Transverse colon (tissue), 4 donors: Measurements from ENCODE around the gene MGAT1. TPM values are rescaled to one million over a fixed set of nuclear protein-coding genes. Genes with fewer than 3 reads are reported as not detected.

Experiments used
- DNase-seq: peaks from one replicate; pipeline ENCODE4 v3.0.0-alpha.2; 2019
- H3K27ac ChIP-seq, 4 donors: fragments of 200-600 bp; sonication (generic); 2 replicates each; pipeline ENCODE4 v1.5.1; 2016 to 2018; ENCODE audit warnings: inconsistent platforms in 4 of 4
- H3K27me3 ChIP-seq: fragments of 200-600 bp; sonication (generic); 2 replicates; pipeline ENCODE4 v1.5.1; 2017; ENCODE audit warnings: inconsistent platforms
- H3K36me3 ChIP-seq, 4 donors: fragments of 200-600 bp; sonication (generic); 2 replicates each; pipeline ENCODE4 v1.5.1; 2017 to 2019; ENCODE audit warnings: inconsistent platforms in 4 of 4
- H3K4me1 ChIP-seq, 4 donors: fragments of 200-600 bp; sonication (generic); 2 replicates each; pipeline ENCODE4 v1.5.1; 2017 to 2020; ENCODE audit warnings: inconsistent platforms in 4 of 4
- H3K4me3 ChIP-seq, 4 donors: fragments of 200-600 bp; sonication (generic); 1 replicate in 1 of 4; 2 replicates in 3 of 4; pipeline versions ENCODE4 v1.5.1 to v1.6.1; 2017 to 2019; ENCODE audit warnings: inconsistent platforms in 4 of 4
- H3K9me3 ChIP-seq, 2 donors: fragments of 200-600 bp; sonication (generic); 2 replicates each; pipeline ENCODE4 v1.5.1; 2017 to 2019; ENCODE audit warnings: inconsistent platforms in 2 of 2
- EP300 ChIP-seq: sonication (generic); formaldehyde crosslinking; IDR thresholded peaks from one replicate; pipeline ENCODE4 v1.6.1; 2017; ENCODE audit warnings: antibody characterized with exemption, low read depth
- POLR2A ChIP-seq: fragments of 450-650 bp; IDR thresholded peaks from one replicate; pipeline ENCODE4 v1.6.1; 2016; ENCODE audit warnings: antibody characterized with exemption, mild to moderate bottlenecking, moderate library complexity
- POLR2AphosphoS5 ChIP-seq, 3 donors: sonication (generic); formaldehyde crosslinking; IDR thresholded peaks; one replicate each; pipeline ENCODE4 v1.6.1; 2016; ENCODE audit warnings: antibody characterized with exemption in 3 of 3
- WGBS, 2 donors: methylation state at CpG; one replicate each; pipeline ENCODE4 v1.1.5; 2018; ENCODE audit warnings: low coverage in 1 of 2; 5-methylcytosine and 5-hydroxymethylcytosine counted together
- in situ Hi-C, 4 donors: fragments of 200-750 bp; cut with MboI; loops; one replicate each; pipeline versions ENCODE4 v1.15.0 to v1.15.1; 2017; ENCODE audit warnings: low sequenced_read_pairs in 3 of 4, low pct_ligation_motif_present in 1 of 4, low pct_unique_long_range_greater_than_20kb in 1 of 4
- intact Hi-C: fragments of 100-400 bp; cut with DNase I; formaldehyde crosslinking; loops from one replicate; pipeline ENCODE4 v1.15.1; 2023; ENCODE audit warnings: low total_unique reads
- total RNA-seq, 4 donors: library from RNA; depleted of rRNA; stranded (reverse); fragments of >200 nt; gene quantifications; one replicate each; pipeline ENCODE4 v1.1.0, GENCODE V29; 2016
- TF ChIP-seq, protein P1 (sequence below), 5 experiments: fragments of 200-600 bp in 3 of 5; fragments of 450-650 bp in 2 of 5; sonication (generic) in 3 of 5; IDR thresholded peaks; 1 replicate in 2 of 5; 2 replicates in 3 of 5; pipeline ENCODE4 v1.5.1; 2016 to 2017; ENCODE audit warnings: antibody characterized with exemption in 5 of 5, inconsistent platforms in 3 of 5, mild to moderate bottlenecking in 2 of 5, moderate library complexity in 1 of 5

Gene MGAT1
- total RNA-seq, 4 donors from 2014 or later, result 98.5 to 131 (median 114) TPM

GRCh38 chr5:180776376-180776775, 26.2 kb downstream of the MGAT1 start:
- in situ Hi-C loops (no loop called here), intact Hi-C loops (no loop called here)
- Histone ChIP-seq H3K4me1 (no peaks in the 10 kb centered on the region), H3K27ac (no peak overlapping the region), H3K4me3 (no peak overlapping the region), H3K36me3 (no peaks in the 10 kb centered on the region), H3K27me3 (no peaks in the 10 kb centered on the region), H3K9me3 (peaks cover 0 to 5% of the 10 kb centered on the region in 2 donors)
- WGBS, 2 donors, result 95 to 100% methylated on average over 1 of the region's 1 CpG
- TF ChIP-seq, protein P1, sequence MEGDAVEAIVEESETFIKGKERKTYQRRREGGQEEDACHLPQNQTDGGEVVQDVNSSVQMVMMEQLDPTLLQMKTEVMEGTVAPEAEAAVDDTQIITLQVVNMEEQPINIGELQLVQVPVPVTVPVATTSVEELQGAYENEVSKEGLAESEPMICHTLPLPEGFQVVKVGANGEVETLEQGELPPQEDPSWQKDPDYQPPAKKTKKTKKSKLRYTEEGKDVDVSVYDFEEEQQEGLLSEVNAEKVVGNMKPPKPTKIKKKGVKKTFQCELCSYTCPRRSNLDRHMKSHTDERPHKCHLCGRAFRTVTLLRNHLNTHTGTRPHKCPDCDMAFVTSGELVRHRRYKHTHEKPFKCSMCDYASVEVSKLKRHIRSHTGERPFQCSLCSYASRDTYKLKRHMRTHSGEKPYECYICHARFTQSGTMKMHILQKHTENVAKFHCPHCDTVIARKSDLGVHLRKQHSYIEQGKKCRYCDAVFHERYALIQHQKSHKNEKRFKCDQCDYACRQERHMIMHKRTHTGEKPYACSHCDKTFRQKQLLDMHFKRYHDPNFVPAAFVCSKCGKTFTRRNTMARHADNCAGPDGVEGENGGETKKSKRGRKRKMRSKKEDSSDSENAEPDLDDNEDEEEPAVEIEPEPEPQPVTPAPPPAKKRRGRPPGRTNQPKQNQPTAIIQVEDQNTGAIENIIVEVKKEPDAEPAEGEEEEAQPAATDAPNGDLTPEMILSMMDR (IDR thresholded peaks at IDR 0.05), result no peak
- TF ChIP-seq POLR2AphosphoS5 (IDR thresholded peaks at IDR 0.05) (no peak), EP300 (no peak), POLR2A (no peak)
- DNase-seq, result no peak

GRCh38 chr5:180775624-180776023, 27.0 kb downstream of the MGAT1 start:
- no peak overlapping the region for H3K27ac ChIP-seq
- no peaks in the 10 kb centered on the region for H3K36me3 ChIP-seq
- H3K4me1 ChIP-seq, result no peaks in the 10 kb centered on the region
- intact Hi-C loops (no loop called here), in situ Hi-C loops (no loop called here)
- H3K4me3 ChIP-seq, result no peak overlapping the region
- TF ChIP-seq EP300, result no peak
- TF ChIP-seq, protein P1 (IDR thresholded peaks at IDR 0.05), result no peak
- TF ChIP-seq POLR2AphosphoS5 (IDR thresholded peaks at IDR 0.05), result no peak
- TF ChIP-seq POLR2A, result no peak
- WGBS, 2 donors, result 71 to 87% methylated on average over 5 to 7 of the region's 7 CpGs
- no peaks in the 10 kb centered on the region for H3K27me3 ChIP-seq
- H3K9me3 ChIP-seq, result peaks cover 0 to 5% of the 10 kb centered on the region in 2 donors
- DNase-seq, result no peak

DNA sequence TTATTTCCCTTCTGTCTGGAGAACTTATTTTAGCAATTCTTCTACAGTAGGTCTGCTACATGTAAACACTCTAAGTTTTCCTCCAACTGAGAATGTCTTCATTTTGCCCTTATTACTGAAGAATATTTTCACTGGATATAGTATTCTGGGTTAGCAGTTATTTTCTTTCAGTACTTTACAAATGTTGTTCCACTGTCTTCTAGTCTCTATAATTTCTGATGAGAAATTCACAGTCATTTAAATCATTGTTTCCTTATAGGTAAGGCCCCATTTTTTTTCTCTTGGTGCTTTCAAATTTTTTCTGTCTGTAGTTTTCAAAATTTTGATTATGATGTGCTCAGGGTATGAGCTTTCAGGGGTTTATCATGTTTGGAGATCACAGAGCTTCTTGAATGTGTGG, 30.8 kb downstream of the MGAT1 start:
- no peak overlapping the region for H3K4me3 ChIP-seq
- no peak overlapping the region for H3K27ac ChIP-seq
- no peak for DNase-seq
- intact Hi-C loops (no loop called here), in situ Hi-C loops (no loop called here)
- H3K27me3 ChIP-seq, result no peaks in the 10 kb centered on the region
- H3K36me3 ChIP-seq, result no peaks in the 10 kb centered on the region
- TF ChIP-seq POLR2A (no peak), POLR2AphosphoS5 (IDR thresholded peaks at IDR 0.05) (no peak), EP300 (no peak)
- TF ChIP-seq, protein P1 (IDR thresholded peaks at IDR 0.05), result no peak
- peaks cover 0 to 5% of the 10 kb centered on the region in 2 donors for H3K9me3 ChIP-seq
- no peaks in the 10 kb centered on the region for H3K4me1 ChIP-seq

DNA sequence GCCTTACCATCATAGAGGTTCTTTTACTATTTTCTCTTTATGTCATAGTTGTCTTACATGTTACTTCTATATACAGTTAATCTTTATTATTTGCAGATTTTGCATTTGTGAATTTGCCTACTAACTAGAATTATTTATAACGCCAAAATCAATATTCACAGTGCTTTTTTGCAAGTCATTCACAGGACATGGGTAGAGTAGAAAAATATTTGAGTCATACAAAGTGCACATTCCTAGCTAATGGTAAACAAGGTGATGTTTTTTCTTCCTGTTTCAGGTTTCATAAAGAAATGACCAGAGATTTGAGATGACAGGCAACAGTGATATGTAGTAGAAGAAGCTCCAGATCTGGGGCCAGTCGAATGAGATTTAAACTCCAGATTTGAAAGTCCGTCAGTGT, 32.8 kb downstream of the MGAT1 start:
- intact Hi-C loops, result no loop called here
- H3K36me3 ChIP-seq, result no peaks in the 10 kb centered on the region
- in situ Hi-C loops, result no loop called here
- H3K4me3 ChIP-seq, result no peak overlapping the region
- no peaks in the 10 kb centered on the region for H3K4me1 ChIP-seq
- H3K27me3 ChIP-seq, result peaks cover 6% of the 10 kb centered on the region
- H3K27ac ChIP-seq, result no peak overlapping the region
- no peak for DNase-seq
- peaks cover 0 to 5% of the 10 kb centered on the region in 2 donors for H3K9me3 ChIP-seq
- 61 to 73% methylated on average over 3 of the region's 3 CpGs for WGBS, 2 donors
- TF ChIP-seq EP300, result no peak
- TF ChIP-seq, protein P1 (IDR thresholded peaks at IDR 0.05), result no peak
- TF ChIP-seq POLR2AphosphoS5 (IDR thresholded peaks at IDR 0.05), result no peak
- TF ChIP-seq POLR2A, result no peak
